ENCODE data around the gene ACOX2.

ACOX2 gene

GRCh38 chr3:58474967-58475578, 61.9 kb downstream of the ACOX2 start:
- Histone ChIP-seq H2AFZ (ENCODE audit: low read length) (peak overlapping the region; percentile 71), H3K36me3 (ENCODE audit: insufficient read depth, low read length) (no peaks in the 10 kb centered on the region), H3K79me2 (ENCODE audit: insufficient read depth, low read length) (no peaks in the 10 kb centered on the region), H4K20me1 (ENCODE audit: insufficient read depth, low read length, poor library complexity, severe bottlenecking) (no peaks in the 10 kb centered on the region), H3K9me2 (replicated peaks; ENCODE audit: low read depth, low read length) (no peaks in the 10 kb centered on the region), H3F3A (ENCODE audit: low read depth) (peaks cover 5% of the 10 kb centered on the region; the same call in 1 of the 2 replicates), H3K9ac (ENCODE audit: low read depth, low read length, poor library complexity, severe bottlenecking) (no peak overlapping the region), H3K4me1 (ENCODE audit: insufficient read depth, low read length, poor library complexity, severe bottlenecking) (peaks cover 30% of the 10 kb centered on the region), H3K9me3 (ENCODE audit: insufficient read depth, low read depth, low read length) (no peaks in the 10 kb centered on the region), H3K27me3 (ENCODE audit: insufficient read depth, low read length, poor library complexity, severe bottlenecking) (no peaks in the 10 kb centered on the region), H3K4me3 (ENCODE audit: low read length, poor library complexity, severe bottlenecking) (no peak overlapping the region), H3K4me2 (ENCODE audit: low read depth, low read length, poor library complexity, severe bottlenecking) (peak overlapping the region; percentile 10)
- no peak for TF ChIP-seq CTCF (conservative IDR thresholded peaks at IDR 0.05; ENCODE audit: low read length)
- TF ChIP-seq EZH2phosphoT487 (IDR thresholded peaks at IDR 0.05; ENCODE audit: borderline replicate concordance): no peak

- peaks cover 5% of the 10 kb centered on the region; the same call in 1 of the 2 replicates for H3F3A ChIP-seq (ENCODE audit: low read depth)
- peak overlapping the region; percentile 35; the same call in 1 of the 2 replicates for H2AFZ ChIP-seq (ENCODE audit: low read length)
- no peaks in the 10 kb centered on the region for H3K27me3 ChIP-seq (ENCODE audit: insufficient read depth, low read length, poor library complexity, severe bottlenecking)
- no peaks in the 10 kb centered on the region for H4K20me1 ChIP-seq (ENCODE audit: insufficient read depth, low read length, poor library complexity, severe bottlenecking)
- no peaks in the 10 kb centered on the region for H3K36me3 ChIP-seq (ENCODE audit: insufficient read depth, low read length)
- H3K9ac ChIP-seq (ENCODE audit: low read depth, low read length, poor library complexity, severe bottlenecking): no peak overlapping the region
- H3K9me2 ChIP-seq (replicated peaks; ENCODE audit: low read depth, low read length): no peaks in the 10 kb centered on the region
- no peak overlapping the region for H3K4me2 ChIP-seq (ENCODE audit: low read depth, low read length, poor library complexity, severe bottlenecking)
- TF ChIP-seq EZH2phosphoT487 (IDR thresholded peaks at IDR 0.05; ENCODE audit: borderline replicate concordance): no peak
- no peak for TF ChIP-seq CTCF (conservative IDR thresholded peaks at IDR 0.05; ENCODE audit: low read length)
- H3K79me2 ChIP-seq (ENCODE audit: insufficient read depth, low read length): no peaks in the 10 kb centered on the region
- no peaks in the 10 kb centered on the region for H3K9me3 ChIP-seq (ENCODE audit: insufficient read depth, low read depth, low read length)
- peaks cover 30% of the 10 kb centered on the region for H3K4me1 ChIP-seq (ENCODE audit: insufficient read depth, low read length, poor library complexity, severe bottlenecking)
- no peak overlapping the region for H3K4me3 ChIP-seq (ENCODE audit: low read length, poor library complexity, severe bottlenecking)
Measured at GRCh38 chr3:58474348-58474911, 62.6 kb downstream of the ACOX2 start.

DNA sequence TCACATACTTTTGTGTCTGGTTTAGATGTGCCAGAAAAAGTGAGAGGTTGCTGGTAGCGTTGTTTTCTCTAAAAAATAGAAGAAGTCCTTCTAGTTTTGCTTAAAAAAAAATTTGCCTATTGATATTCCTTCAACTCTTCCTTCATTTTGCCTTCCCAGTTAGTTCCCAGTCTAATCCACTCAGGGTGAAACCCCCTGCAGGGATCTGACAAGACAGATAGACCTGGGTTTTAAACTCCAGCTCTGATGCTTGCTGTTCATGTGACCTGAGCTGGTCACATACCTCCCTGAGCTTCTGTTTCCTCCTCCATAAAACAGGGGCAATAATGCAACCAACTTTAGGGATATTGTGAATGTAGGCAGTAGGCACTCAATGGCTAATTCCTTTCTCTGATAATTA, 63.7 kb downstream of the ACOX2 start:
- H3K9me3 ChIP-seq (ENCODE audit: insufficient read depth, low read depth, low read length): no peaks in the 10 kb centered on the region
- H3K36me3 ChIP-seq (ENCODE audit: insufficient read depth, low read length): no peaks in the 10 kb centered on the region
- no peak overlapping the region for H3K9ac ChIP-seq (ENCODE audit: low read depth, low read length, poor library complexity, severe bottlenecking)
- peaks cover 5% of the 10 kb centered on the region; the same call in 1 of the 2 replicates for H3F3A ChIP-seq (ENCODE audit: low read depth)
- H3K4me3 ChIP-seq (ENCODE audit: low read length, poor library complexity, severe bottlenecking): no peak overlapping the region
- H3K4me1 ChIP-seq (ENCODE audit: insufficient read depth, low read length, poor library complexity, severe bottlenecking): peaks cover 30% of the 10 kb centered on the region
- no peaks in the 10 kb centered on the region for H3K9me2 ChIP-seq (replicated peaks; ENCODE audit: low read depth, low read length)
- H3K4me2 ChIP-seq (ENCODE audit: low read depth, low read length, poor library complexity, severe bottlenecking): no peak overlapping the region
- TF ChIP-seq EZH2phosphoT487 (IDR thresholded peaks at IDR 0.05; ENCODE audit: borderline replicate concordance) (no peak), CTCF (conservative IDR thresholded peaks at IDR 0.05; ENCODE audit: low read length) (no peak)
- H2AFZ ChIP-seq (ENCODE audit: low read length): no peak overlapping the region
- H4K20me1 ChIP-seq (ENCODE audit: insufficient read depth, low read length, poor library complexity, severe bottlenecking): no peaks in the 10 kb centered on the region
- H3K79me2 ChIP-seq (ENCODE audit: insufficient read depth, low read length): no peaks in the 10 kb centered on the region
- H3K27me3 ChIP-seq (ENCODE audit: insufficient read depth, low read length, poor library complexity, severe bottlenecking): no peaks in the 10 kb centered on the region
